Measurements from ENCODE around the gene PIP5KL1. TPM values are rescaled to one million over a fixed set of nuclear protein-coding genes. Genes with fewer than 3 reads are reported as not detected.

The PIP5KL1 gene
- total RNA-seq, 1 experiment from 2014 or later, result 3.9 TPM

- intact Hi-C loops (cut with micrococcal nuclease; ENCODE audit: unreplicated experiment), result loop anchor here (5.0 kb wide), 1 partner anchor 115 kb away; the partner anchor contains the start of gene FPGS
- no TSS peak for BruUV-seq (replicated peaks)
- no peak for DNase-seq (ENCODE audit: low spot score)
- Histone ChIP-seq H3K27me3 (replicated peaks; ENCODE audit: insufficient read depth, low read depth, low read length, poor library complexity) (no peaks in the 10 kb centered on the region), H3K36me3 (ENCODE audit: insufficient read depth, low read length, poor library complexity, severe bottlenecking) (no peaks in the 10 kb centered on the region), H3K9me3 (ENCODE audit: low read depth, low read length, poor library complexity, severe bottlenecking) (no peaks in the 10 kb centered on the region), H3K4me3 (ENCODE audit: low read depth, low read length, poor library complexity, severe bottlenecking) (peak overlapping the region; percentile 74), H3K4me1 (ENCODE audit: insufficient read depth, low read length, poor library complexity, severe bottlenecking) (peaks cover 22% of the 10 kb centered on the region), H3K27ac (ENCODE audit: low read depth, low read length, poor library complexity, severe bottlenecking) (no peak overlapping the region)
- ChIA-PET POLR2A (ENCODE audit: low non-redundant PET) (no interaction called here), CTCF (interaction anchor here (1.0 kb wide), 1 partner anchor 183 kb away, joined by 5 read pairs; the partner anchor contains the start of gene TOR2A)
- TF ChIP-seq CTCF (conservative IDR thresholded peaks at IDR 0.05; ENCODE audit: low read depth, low read length), result no peak
- no peak for TF ChIP-seq EZH2 (IDR thresholded peaks at IDR 0.05; ENCODE audit: borderline replicate concordance, low read depth, low read length, poor library complexity, severe bottlenecking)
These were observed 13.0 kb downstream of the PIP5KL1 start for GRCh38 chr9:127917603-127918002.

GRCh38 chr9:127916720-127917581 lies 13.6 kb downstream of the PIP5KL1 start, which contains the start of gene ST6GALNAC4:
TSS of gene ST6GALNAC4 (minus strand) at chr9:127917041. CDS start at chr9:127916419, 622 bp downstream.
- CTCF ChIA-PET, result interaction anchor here (0.6 to 1.0 kb wide), 2 partner anchors 182 to 205 kb away, joined by 5 to 8 read pairs; partner anchors contain the start of gene TOR2A

More at GRCh38 chr9:127916720-127917581, 13.6 kb downstream of the PIP5KL1 start, which contains the start of gene ST6GALNAC4:
- BruUV-seq (replicated peaks), result no TSS peak
- H3K4me3 ChIP-seq (ENCODE audit: low read depth, low read length, poor library complexity, severe bottlenecking), result peak within 1 kb of the TSS; percentile 74
- peaks cover 20% of the 10 kb centered on the region for H3K4me1 ChIP-seq (ENCODE audit: insufficient read depth, low read length, poor library complexity, severe bottlenecking)
- POLR2A ChIA-PET (ENCODE audit: low non-redundant PET), result no interaction called here
- intact Hi-C loops (cut with micrococcal nuclease; ENCODE audit: unreplicated experiment), result loop anchor here (5.0 kb wide), 1 partner anchor 115 kb away; the partner anchor contains the start of gene FPGS
- no peaks in the 10 kb centered on the region for H3K27me3 ChIP-seq (replicated peaks; ENCODE audit: insufficient read depth, low read depth, low read length, poor library complexity)
- no peak within 1 kb of the TSS for H3K27ac ChIP-seq (ENCODE audit: low read depth, low read length, poor library complexity, severe bottlenecking)
- no peaks in the 10 kb centered on the region for H3K9me3 ChIP-seq (ENCODE audit: low read depth, low read length, poor library complexity, severe bottlenecking)
- peak; percentile 93 for DNase-seq (ENCODE audit: low spot score)
- H3K36me3 ChIP-seq (ENCODE audit: insufficient read depth, low read length, poor library complexity, severe bottlenecking), result no peaks in the 10 kb centered on the region
- TF ChIP-seq EZH2 (IDR thresholded peaks at IDR 0.05; ENCODE audit: borderline replicate concordance, low read depth, low read length, poor library complexity, severe bottlenecking) (no peak), CTCF (conservative IDR thresholded peaks at IDR 0.05; ENCODE audit: low read depth, low read length) (no peak)

Data from A673 (cell line).